NCI-H2196 treated with DMSO at 0.1 percent for 48 hours (cell line): ENCODE data around the gene FNDC11.

Experiments used
- DNase-seq: peaks from one replicate; lab custom pipeline; 2025; ENCODE audit not compliant: unreplicated experiment; lab: John Stamatoyannopoulos, UW

Gene FNDC11

GRCh38 chr20:63539441-63540370 is 14.3 kb upstream of the FNDC11 start:
- no peak for DNase-seq

- DNase-seq = no peak
These were observed 13.4 kb upstream of the FNDC11 start for GRCh38 chr20:63540417-63541186.

GRCh38 chr20:63541371-63541770 is 12.6 kb upstream of the FNDC11 start:
- DNase-seq = no peak

- no peak for DNase-seq
These were observed 11.9 kb upstream of the FNDC11 start for GRCh38 chr20:63542031-63542559.

- no peak for DNase-seq
These were observed 11.3 kb upstream of the FNDC11 start for GRCh38 chr20:63542696-63543095.

GRCh38 chr20:63543131-63543530 is 10.8 kb upstream of the FNDC11 start:
- DNase-seq = no peak

GRCh38 chr20:63543733-63544132 is 10.2 kb upstream of the FNDC11 start:
- no peak for DNase-seq

GRCh38 chr20:63544241-63544957 is 9.6 kb upstream of the FNDC11 start:
- no peak for DNase-seq

GRCh38 chr20:63544958-63545516 is 8.9 kb upstream of the FNDC11 start:
- no peak for DNase-seq

- no peak for DNase-seq
These were observed 8.1 kb upstream of the FNDC11 start for GRCh38 chr20:63545814-63546213.

GRCh38 chr20:63546256-63546955 is 7.6 kb upstream of the FNDC11 start:
- no peak for DNase-seq

GRCh38 chr20:63546956-63547724 is 6.8 kb upstream of the FNDC11 start:
- no peak for DNase-seq

- DNase-seq = no peak
These were observed 6.1 kb upstream of the FNDC11 start, which contains the start of gene SRMS for GRCh38 chr20:63547725-63548480. TSS of gene SRMS (minus strand) at chr20:63547749. CDS start at chr20:63547463, 286 bp downstream.

- no peak for DNase-seq
These were observed 5.4 kb upstream of the FNDC11 start for GRCh38 chr20:63548542-63548941.

GRCh38 chr20:63549019-63549418 is 4.9 kb upstream of the FNDC11 start:
- DNase-seq = no peak

GRCh38 chr20:63549679-63550282 is 4.2 kb upstream of the FNDC11 start:
- no peak for DNase-seq

- no peak for DNase-seq
These were observed 2.9 kb upstream of the FNDC11 start for GRCh38 chr20:63551068-63551467.
